Activated CD4-positive, alpha-beta T cell treated with anti-CD3 and anti-CD28 coated beads, Interleukin-10, Interleukin-2, amounts not matched to agents 100 ng/mL and 50 ng/mL, durations not matched to agents 16 hours and 8 hours (primary cell): ENCODE data around the gene BMPER.

Experiments
- DNase-seq: peaks from one replicate; pipeline ENCODE4 v3.0.0-alpha.2; 2020

Gene BMPER

GRCh38 chr7:33971106-33971505 is 65.8 kb downstream of the BMPER start:
- DNase-seq, result no peak

- DNase-seq, result no peak
Measured at GRCh38 chr7:33973231-33974015, 68.1 kb downstream of the BMPER start.

GRCh38 chr7:33979300-33979806 is 74.0 kb downstream of the BMPER start:
- DNase-seq, result no peak

GRCh38 chr7:33979807-33980355 is 74.5 kb downstream of the BMPER start:
- no peak for DNase-seq

- DNase-seq, result no peak
Measured at GRCh38 chr7:33981226-33981625, 75.9 kb downstream of the BMPER start.

- DNase-seq, result no peak
Measured at GRCh38 chr7:33981671-33982424, 76.5 kb downstream of the BMPER start.

GRCh38 chr7:33982425-33982786 is 77.1 kb downstream of the BMPER start:
- no peak for DNase-seq

GRCh38 chr7:33986451-33986850 is 81.1 kb downstream of the BMPER start:
- DNase-seq, result no peak

GRCh38 chr7:33986951-33987947 is 81.9 kb downstream of the BMPER start:
- no peak for DNase-seq

GRCh38 chr7:33996899-33997298 is 91.6 kb downstream of the BMPER start:
- no peak for DNase-seq

- no peak for DNase-seq
Measured at GRCh38 chr7:33998476-33998875, 93.1 kb downstream of the BMPER start.

- no peak for DNase-seq
Measured at GRCh38 chr7:34011017-34011695, 105.8 kb downstream of the BMPER start.

- DNase-seq, result no peak
Measured at GRCh38 chr7:34011696-34012095, 106.4 kb downstream of the BMPER start.

- no peak for DNase-seq
Measured at GRCh38 chr7:34013421-34013820, 108.1 kb downstream of the BMPER start.

GRCh38 chr7:34015651-34016050 is 110.3 kb downstream of the BMPER start:
- no peak for DNase-seq

- DNase-seq, result no peak
Measured at GRCh38 chr7:34016876-34017275, 111.5 kb downstream of the BMPER start.

- no peak for DNase-seq
Measured at GRCh38 chr7:34019301-34019790, 114.0 kb downstream of the BMPER start.

GRCh38 chr7:34022626-34023025 is 117.3 kb downstream of the BMPER start:
- DNase-seq, result no peak

GRCh38 chr7:34025600-34025999 is 120.3 kb downstream of the BMPER start:
- no peak for DNase-seq

GRCh38 chr7:34026481-34027190 is 121.3 kb downstream of the BMPER start:
- DNase-seq, result no peak

GRCh38 chr7:34031156-34031555 is 125.8 kb downstream of the BMPER start:
- DNase-seq, result no peak
